HG02759 (cell line): ENCODE measurements around the gene NECAP2.

Experiments used
- ATAC-seq: cut with Tn5 transposase; IDR thresholded peaks from one replicate; pipeline ENCODE4 v1.9.1; 2021; ENCODE audit warnings: mild to moderate bottlenecking, moderate library complexity; ENCODE audit not compliant: unreplicated experiment

Gene NECAP2

DNA sequence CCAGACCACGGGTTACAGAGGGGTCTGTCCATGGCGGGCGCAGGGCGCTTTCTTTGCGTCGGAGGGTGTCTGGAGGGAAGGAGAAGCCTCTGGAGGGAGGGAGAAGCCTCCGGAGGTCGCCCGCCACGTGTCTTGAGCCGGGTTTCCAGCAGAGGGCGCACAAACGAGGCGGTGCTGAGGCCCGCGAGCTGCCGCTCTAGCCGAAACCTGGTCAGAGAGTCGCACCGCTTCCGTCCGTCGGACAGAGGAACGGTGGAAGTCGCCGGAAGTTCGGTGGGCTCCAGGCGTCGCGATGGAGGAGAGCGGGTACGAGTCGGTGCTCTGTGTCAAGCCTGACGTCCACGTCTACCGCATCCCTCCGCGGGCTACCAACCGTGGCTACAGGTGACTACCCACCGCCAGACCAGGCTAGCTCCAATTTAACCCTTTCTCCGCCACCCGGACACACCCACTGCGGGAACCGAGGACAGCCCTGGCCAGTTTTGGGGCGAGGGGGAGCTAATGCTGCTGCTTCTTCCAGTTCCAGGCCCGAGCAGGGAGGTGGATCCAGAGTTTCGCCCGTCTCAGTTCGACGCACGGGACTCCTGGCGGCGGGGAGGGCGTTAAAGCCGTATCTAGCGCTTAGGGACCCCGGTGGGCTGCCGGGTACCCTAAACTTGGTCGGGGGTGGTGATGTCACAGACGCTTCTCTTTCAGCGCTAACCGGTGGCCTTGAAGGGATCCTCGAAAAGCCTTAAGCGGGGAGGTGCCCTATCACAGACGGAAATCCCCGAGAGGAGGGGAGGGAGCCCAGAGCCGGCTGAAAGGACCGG is at the start of gene NECAP2:
Gene NECAP2 (plus strand): TSS at position 255 of the 812 bp plus-strand sequence. CDS start 38 bp downstream, at position 293.
- peak; percentile 86 for ATAC-seq

DNA sequence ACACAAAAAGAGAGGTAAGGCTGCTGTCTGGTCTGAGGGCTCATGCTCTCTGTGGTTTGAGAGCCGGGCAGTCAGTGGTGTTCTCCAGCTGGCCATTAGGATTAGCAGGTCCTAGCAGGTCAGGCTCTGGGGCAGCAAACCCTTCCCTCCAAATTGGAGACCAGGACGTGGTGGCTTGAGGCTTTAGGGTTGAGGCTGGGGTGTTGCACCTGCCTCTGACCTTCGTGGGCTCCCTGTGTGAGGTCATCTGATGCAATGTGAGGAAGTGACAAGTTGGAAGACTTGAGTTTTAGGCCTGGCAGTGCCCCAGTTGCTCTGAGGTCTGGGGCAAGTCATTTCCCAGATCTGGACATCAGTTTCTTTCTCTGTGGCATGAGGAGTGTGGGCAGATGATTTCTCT is 49.1 kb upstream of the NECAP2 start:
- ATAC-seq = no peak

DNA sequence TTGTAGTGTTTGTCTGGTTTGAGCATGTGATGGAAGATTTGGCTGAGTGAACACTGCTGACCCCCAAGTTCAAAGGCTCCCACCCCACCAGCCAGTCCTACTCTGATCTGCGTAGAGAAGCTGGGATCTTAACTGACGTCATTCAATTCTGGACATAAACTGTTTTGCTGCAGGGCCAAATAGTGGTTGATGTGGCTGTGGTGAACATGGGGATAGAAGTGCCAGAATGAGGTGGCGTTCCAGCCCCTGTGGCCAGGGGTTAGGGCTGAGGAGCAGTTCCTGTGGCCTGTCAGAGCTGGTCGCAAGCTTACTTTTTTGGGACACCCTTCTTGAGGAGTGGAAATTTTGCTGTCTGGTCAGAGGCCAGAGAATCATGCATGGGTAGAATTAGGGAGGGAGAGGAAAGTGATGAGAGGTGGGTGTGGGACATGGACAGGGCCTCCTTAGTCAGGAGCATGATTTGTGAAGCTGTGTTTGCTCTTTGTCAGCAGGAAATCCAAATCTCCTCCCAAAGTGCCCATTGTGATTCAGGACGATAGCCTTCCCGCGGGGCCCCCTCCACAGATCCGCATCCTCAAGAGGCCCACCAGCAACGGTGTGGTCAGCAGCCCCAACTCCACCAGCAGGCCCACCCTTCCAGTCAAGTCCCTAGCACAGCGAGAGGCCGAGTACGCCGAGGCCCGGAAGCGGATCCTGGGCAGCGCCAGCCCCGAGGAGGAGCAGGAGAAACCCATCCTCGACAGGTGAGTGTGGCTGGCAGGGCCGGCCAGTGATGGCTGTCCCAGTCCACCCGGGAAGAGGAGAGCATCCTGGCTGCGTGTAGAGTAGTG is 47.6 kb upstream of the NECAP2 start:
- no peak for ATAC-seq

DNA sequence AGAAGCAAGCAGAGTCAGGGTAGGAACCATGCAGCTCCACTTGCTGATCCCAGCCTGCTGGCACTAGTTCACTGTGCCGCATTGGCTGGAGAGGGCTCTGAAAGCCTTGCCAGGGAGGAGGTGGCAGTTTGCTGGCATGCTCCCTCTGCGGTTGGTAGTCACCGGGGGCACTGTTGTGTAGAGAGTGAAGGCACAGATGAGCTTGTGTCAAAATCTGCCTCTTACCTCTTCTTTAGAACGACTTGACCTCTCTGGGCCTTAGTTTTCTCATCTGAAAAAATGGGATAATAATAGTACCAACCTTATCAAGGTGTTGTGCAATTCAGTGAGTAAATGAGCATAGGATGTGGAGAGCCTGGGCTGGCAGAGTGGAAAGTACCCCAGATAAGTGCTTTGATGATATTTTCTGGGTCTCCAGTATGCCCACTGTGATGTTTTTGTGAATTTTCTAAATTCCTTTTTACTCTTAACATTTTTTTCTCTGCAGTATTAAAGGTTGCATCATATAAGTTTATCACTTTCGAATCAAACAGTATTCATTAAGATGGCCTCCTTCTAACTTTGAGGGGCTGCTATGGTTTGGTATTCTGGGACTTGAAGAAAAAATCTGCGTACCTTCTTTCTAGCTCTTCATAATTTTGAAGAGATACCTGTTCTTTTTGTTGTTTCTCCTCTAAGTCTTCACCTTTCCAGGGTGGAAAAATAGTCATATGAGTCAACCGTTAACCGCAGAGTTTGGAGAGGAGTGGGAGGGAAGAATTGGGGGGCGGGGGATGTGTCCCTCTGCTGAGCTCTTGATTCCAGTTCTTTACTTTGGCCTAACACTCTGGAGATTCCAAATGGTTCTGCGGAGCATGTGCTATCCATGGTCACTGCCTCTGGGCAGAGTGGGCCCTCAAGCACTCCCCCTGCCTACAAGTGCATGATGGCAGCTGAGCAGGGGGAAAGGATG is 46.7 kb upstream of the NECAP2 start:
- ATAC-seq = no peak

- ATAC-seq = no peak
Observed at GRCh38 chr1:16394977-16395376, 45.5 kb upstream of the NECAP2 start.

DNA sequence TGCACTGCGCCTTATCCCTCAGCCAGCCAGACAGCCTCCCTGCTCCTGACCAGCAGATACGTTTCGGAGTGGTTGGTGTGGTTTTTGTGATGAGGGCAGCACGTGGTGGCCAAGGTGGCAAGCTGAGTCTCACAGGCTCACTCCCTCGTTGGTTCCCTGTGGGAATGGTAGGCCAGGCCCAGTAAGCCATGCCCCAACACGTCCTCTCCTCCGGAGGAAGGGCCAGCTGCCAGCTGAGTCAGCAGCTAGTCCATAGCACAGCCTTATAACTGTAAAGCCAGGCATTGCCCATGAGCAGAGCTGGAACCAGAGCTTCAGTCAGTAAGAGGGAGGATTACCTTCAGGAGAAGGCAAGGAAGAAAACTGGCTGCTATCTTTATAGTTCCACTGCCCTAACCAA is 43.9 kb upstream of the NECAP2 start:
- ATAC-seq = no peak

GRCh38 chr1:16397120-16397519 is 43.4 kb upstream of the NECAP2 start:
- ATAC-seq = no peak

GRCh38 chr1:16398371-16398953 is 42.1 kb upstream of the NECAP2 start:
- no peak for ATAC-seq

DNA sequence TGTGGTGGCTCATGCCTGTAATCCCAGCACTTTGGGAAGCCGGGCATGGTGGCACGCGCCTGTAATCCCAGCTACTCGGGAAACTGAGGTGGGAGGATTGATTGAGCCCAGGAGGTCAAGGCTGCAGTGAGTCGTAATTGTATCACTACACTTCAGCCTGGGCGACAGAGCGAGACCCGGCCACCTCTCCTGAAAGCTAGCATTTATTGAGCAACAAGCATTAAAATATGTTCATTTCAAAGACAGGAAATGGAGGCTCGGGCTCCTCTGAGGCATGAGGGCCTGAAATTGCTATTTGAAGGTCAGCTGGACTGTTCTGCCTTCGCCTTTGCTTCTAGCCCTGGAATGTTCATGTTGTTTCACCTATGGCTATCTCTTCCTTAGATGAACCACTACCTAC is 37.8 kb upstream of the NECAP2 start:
- no peak for ATAC-seq

- ATAC-seq = no peak
Observed at GRCh38 chr1:16405441-16405840, 35.1 kb upstream of the NECAP2 start.

- no peak for ATAC-seq
Observed at GRCh38 chr1:16406868-16407267, 33.7 kb upstream of the NECAP2 start.

DNA sequence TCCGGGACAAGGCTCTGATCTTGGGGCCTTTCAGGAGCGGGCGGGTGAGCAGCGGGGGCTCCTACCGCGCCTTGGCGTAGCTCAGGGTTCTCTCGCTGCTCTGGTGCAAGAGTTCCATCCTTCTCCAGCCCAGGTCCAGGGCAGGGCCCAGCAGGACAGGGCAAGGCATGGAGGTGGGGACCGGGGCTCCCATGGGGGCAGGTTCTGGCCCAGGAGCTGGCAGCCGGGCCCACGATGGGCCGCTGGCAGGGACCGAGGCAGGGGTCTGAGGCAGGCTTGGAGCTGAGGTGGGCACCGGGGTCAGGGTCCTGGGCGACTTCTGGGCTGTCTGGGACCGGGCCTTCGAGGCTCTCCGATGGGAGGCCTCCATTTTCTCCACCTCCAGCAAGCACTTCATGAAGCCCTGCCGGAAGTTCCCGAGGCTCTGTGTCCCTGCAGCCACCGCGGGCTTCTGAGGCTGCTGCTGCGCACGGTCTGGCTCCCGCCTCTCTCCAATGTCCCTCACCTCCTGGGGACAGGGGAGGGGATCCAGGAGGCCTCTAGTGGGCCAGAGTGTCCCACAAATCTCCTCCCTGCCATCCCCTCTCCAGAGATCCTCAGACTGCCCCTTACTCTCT is 30.9 kb upstream of the NECAP2 start:
- no peak for ATAC-seq

- ATAC-seq = no peak
Observed at GRCh38 chr1:16410803-16411202, 29.7 kb upstream of the NECAP2 start.

DNA sequence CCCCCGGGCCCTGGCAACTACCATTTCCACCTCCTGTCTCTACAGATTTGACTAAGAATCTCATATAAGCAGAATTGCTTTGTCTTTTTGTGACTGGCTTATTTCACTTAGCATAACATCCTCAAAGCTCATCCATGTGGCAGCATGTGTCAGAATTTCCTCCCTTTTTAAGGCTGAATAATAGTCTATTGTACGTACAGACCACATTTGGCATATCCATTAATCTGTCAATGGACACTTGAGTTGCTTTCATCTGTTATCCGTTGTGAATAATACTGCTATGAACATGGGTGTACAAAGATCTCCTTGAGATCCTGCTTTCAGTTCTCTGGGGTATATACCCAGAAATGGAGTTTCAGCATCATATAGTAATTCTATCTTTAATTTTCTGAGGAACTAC is 27.3 kb upstream of the NECAP2 start:
- no peak for ATAC-seq

- ATAC-seq = no peak
Observed at GRCh38 chr1:16418823-16419425, 21.6 kb upstream of the NECAP2 start.

- peak; percentile 70 for ATAC-seq
Observed at GRCh38 chr1:16420424-16421118, 20.0 kb upstream of the NECAP2 start.

- ATAC-seq = no peak
Observed at GRCh38 chr1:16421201-16421600, 19.3 kb upstream of the NECAP2 start.

DNA sequence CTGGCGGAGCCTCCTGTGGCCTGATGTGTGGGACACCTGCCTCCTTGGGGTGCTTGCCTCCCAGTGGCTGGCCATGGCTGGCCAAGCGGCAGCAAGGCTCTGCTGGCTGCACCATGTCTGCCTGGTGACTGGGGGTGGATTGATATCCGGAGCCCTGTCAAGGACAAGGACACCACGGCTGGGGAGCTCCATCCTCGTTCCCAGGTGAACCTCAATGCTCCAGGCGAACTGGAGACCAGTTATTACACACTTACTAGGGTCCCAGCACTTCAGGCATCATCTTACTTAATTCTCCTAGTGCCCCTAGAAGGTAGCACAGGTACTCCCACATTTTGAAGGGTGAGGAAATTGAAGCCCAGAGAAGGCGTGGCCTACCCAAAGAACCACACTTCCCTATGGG is 18.5 kb upstream of the NECAP2 start:
- ATAC-seq = no peak
